HL-60 (cell line): ENCODE results near the gene ZBED4.

Source experiments
- DNase-seq, 2 experiments: peaks; one replicate each; pipeline ENCODE4 v3.0.0-alpha.2; 2010 to 2020; ENCODE audit warnings: low read depth in 1 of 2, low spot score in 1 of 2
- H3K27ac ChIP-seq: fragments of 250-450 bp; sonication (Bioruptor Pico); replicated peaks from 2 replicates; pipeline ENCODE4 v1.5.1; 2020; ENCODE audit warnings: mild to moderate bottlenecking, moderate library complexity
- H3K27me3 ChIP-seq: fragments of 250-450 bp; sonication (Bioruptor Pico); 2 replicates; pipeline ENCODE4 v1.5.1; 2021; ENCODE audit warnings: mild to moderate bottlenecking, moderate library complexity; ENCODE audit not compliant: insufficient read depth, poor library complexity, severe bottlenecking
- H3K4me3 ChIP-seq: replicated peaks from 2 replicates; pipeline ENCODE4 v1.5.1; 2011; ENCODE audit warnings: mild to moderate bottlenecking, control low read depth, low read length; ENCODE audit not compliant: insufficient read depth
- CTCF ChIP-seq: IDR thresholded peaks from one replicate; pipeline ENCODE4 v1.5.1; 2011; ENCODE audit warnings: low read length, control low read depth, inconsistent platforms; ENCODE audit not compliant: insufficient read depth
- GABPA ChIP-seq: IDR thresholded peaks from 2 replicates; pipeline ENCODE4 v1.6.1; 2012; ENCODE audit warnings: low read depth
- POLR2AphosphoS5 ChIP-seq: IDR thresholded peaks from 2 replicates; pipeline ENCODE4 v1.6.1; 2012; ENCODE audit warnings: low read depth
- REST ChIP-seq: IDR thresholded peaks from 2 replicates; pipeline ENCODE4 v1.6.1; 2012; ENCODE audit warnings: low read depth; ENCODE audit not compliant: insufficient replicate concordance
- SPI1 ChIP-seq: IDR thresholded peaks from 2 replicates; pipeline ENCODE4 v1.6.1; 2012; ENCODE audit warnings: low read depth, mild to moderate bottlenecking, borderline replicate concordance

The ZBED4 gene

GRCh38 chr22:49882519-49883293, 29.1 kb downstream of the ZBED4 start:
- Histone ChIP-seq H3K4me3 (no peak overlapping the region), H3K27ac (no peak overlapping the region), H3K27me3 (no peaks in the 10 kb centered on the region)
- DNase-seq, result no peak
- TF ChIP-seq REST, result no peak
- no peak for TF ChIP-seq POLR2AphosphoS5
- no peak for TF ChIP-seq GABPA
- TF ChIP-seq SPI1, result no peak
- no peak for TF ChIP-seq CTCF

GRCh38 chr22:49883294-49883640, 29.6 kb downstream of the ZBED4 start:
- H3K27ac ChIP-seq, result no peak overlapping the region
- H3K4me3 ChIP-seq, result no peak overlapping the region
- no peaks in the 10 kb centered on the region for H3K27me3 ChIP-seq
- DNase-seq, result no peak
- TF ChIP-seq GABPA (no peak), CTCF (no peak), REST (no peak), POLR2AphosphoS5 (no peak), SPI1 (no peak)

GRCh38 chr22:49884075-49884474, 30.4 kb downstream of the ZBED4 start:
- H3K27me3 ChIP-seq, result no peaks in the 10 kb centered on the region
- H3K4me3 ChIP-seq, result no peak overlapping the region
- no peak for DNase-seq
- TF ChIP-seq GABPA (no peak), CTCF (no peak), SPI1 (no peak), POLR2AphosphoS5 (no peak)
- H3K27ac ChIP-seq, result no peak overlapping the region
